NCI-H2196 treated with DMSO at 0.1 percent for 48 hours (cell line): ENCODE results near the gene SLC25A22.

Experiments
- DNase-seq: peaks from one replicate; lab custom pipeline; 2025; ENCODE audit not compliant: unreplicated experiment; lab: John Stamatoyannopoulos, UW

SLC25A22 gene

DNA sequence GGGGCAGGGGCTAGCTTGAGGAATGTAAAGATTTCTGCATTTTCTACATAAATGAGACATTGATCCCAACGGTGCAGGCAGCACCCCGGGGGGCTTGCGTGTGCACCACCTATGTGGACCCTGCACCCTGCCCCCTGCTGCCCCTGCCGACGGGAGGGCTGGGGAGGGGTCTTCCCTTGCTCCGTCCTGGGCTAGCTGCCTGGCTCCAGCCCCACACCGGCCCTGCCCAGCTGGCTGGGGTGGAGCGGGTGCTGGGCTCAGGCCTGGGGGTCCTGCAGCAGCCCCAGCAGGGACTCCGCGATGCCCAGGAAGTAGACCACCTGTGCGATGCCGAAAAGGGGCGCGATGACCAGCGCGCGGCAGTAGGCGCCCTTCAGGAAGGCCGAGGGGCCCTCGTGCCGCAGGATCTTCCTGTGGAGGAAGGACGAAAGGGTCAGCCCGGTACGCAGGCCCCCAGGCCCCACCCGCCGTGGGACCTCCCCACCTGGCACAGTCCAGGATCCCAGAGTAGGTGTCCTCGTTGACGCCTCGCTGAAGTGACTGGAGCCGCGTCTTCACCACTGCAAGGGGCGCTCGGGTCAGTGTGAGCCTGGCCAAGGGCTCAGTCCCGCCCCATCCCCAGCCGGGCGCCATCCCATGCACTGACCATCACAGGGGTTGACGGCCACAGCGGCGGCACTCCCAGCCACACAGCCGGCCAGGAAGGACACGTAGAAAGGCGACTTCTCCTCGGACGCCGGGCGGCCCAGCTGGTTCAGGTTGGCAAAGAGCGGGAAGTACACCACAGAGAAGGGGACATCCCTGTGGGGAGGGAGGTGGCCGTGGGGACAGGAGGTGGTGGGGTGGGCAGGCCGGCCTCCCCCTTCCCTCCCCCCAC is 6.2 kb downstream of the SLC25A22 start:
- DNase-seq: no peak

DNA sequence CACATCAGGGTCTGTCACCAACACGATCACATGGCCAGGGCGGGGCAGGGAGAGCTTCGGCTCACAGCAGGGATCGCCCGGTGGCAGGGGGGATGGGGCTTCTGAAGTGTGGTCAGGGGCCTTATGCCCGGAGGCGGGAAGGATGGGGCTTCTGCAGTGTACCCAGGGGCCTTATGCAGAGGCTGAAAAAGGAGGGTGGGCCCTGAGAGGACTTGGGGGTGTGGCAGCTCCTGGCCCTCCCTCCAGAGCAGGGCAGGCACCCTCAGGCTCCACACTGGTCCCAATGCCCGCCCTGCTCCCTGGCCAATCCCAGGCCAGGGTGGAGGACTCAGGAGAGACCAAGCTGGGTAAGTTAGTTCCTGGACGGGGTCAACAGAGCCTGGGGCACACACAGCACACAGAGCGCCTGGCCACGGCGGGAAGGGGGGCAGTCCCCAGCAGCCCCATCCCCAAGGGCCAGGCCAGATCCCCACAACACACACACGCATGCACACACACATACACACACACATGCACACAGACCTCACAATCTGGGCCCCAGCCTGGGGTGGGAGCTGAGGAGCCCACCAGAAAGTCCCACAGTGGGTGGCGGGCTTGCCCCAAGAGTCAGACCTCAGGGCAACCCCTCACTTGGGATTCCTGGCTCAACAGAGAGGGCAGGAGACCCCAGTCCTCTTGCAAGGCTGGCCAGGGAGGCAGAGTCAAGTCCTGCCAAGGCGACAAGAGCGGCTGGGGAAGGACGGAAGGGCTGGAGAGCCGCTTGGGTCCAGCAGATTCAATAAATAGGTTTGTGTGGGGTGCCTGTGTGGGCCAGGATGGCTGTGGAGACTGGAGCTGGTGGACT is 7.1 kb downstream of the SLC25A22 start:
- no peak for DNase-seq

DNA sequence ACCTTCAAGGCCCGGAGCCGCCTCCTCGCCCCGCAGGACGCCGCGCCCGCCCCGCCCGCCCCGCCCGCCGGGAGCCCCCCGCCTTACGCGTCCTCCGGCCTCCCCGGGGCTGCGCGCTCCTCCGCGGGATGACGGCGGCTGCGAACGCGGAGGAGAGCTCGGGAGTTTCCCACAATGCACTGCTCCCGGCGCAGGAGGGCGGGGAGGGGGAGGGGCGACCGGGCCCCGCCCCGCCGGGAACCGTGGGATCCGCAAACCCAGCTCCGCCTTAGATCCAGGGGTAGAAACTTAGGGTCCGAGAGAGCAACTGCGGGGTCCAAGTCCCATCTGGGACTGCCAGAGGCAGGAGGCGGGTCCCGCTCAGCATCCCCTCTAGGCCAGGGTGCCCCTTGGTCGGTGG is 8.1 kb downstream of the SLC25A22 start, which contains the start of gene CEND1:
TSS of gene CEND1 (minus strand) at position 148 of the 400 bp plus-strand sequence. CDS start 1,514 bp downstream, outside the sequence.
- DNase-seq: no peak

DNA sequence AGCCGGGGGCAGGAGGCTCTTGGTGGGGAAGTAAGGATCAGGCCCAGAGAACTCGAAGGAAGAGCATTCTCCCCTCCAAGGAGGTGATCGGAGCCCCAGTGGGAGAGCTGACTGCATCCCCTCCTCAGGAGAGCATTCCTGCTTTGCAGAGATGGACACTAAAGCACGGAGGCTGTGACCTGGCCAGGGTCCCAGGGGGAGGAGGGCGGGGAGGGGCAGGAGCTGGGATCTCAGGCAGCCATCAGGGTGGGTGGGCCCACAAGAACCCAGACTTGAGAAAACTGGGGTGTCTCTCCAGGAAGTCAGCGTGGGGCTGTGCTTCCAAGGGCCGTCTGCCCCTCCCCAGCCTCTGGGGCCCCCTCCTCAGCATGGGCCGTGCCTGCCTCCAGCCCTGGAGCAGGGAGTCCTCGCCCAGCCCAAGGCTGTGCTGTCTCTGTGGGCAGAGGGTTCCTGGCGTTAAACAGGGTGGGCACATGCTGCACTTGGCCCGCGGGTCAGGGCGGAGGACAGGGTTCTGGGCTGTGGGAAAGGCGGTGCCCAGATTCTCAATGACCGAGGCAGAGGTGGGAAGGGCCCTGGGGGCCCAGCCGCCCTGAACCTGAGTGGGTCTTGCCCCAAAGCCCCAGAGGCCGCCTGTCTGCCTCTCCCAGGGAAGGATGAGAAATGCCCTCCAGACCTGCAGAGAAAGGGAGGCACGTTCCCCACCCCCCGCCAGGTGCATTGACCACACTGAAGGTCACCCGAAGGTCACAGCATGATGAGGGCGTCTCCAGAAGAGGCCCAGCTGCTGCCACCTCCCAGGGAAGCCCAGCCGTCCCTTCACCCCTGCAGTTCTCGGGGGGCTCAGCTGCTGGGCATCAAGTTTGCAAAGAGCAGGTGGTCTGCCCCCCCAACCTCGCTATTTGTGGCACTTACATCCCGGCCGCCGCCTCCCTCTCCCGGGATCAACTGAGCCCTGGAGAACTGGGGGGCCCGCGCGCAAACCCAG is 8.8 kb downstream of the SLC25A22 start:
- no peak for DNase-seq

DNA sequence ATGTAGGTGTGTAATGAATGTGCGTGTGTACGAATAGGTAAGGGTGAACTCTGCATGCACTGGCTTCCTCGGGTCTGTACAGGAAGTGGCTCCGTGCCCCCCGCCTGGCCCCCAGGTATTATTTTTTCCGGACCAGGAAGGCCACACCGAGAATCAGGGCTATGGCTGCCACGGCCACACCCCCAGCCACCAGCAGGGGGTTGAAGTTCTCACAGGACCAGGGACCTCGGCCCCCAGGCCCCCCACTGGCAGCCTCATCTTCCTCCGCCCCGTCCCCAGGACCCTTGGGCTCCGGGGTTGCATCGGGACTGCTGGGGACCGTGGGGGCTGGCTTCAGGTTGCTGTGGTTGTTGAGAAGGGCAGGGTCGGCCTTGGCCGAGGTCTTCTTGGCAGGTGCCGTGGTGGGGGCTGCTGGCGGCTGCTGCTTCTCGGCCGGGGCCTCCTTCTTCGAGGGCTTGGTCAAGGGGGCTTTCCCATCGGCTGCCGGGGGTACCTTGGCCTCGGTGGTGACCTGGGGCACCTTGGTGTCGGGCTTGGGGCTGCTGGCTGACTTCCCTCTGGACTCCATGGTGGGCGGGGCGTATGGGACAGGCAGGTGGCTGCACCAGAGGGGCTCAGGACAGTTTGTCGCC is 10.0 kb downstream of the SLC25A22 start:
- no peak for DNase-seq

DNA sequence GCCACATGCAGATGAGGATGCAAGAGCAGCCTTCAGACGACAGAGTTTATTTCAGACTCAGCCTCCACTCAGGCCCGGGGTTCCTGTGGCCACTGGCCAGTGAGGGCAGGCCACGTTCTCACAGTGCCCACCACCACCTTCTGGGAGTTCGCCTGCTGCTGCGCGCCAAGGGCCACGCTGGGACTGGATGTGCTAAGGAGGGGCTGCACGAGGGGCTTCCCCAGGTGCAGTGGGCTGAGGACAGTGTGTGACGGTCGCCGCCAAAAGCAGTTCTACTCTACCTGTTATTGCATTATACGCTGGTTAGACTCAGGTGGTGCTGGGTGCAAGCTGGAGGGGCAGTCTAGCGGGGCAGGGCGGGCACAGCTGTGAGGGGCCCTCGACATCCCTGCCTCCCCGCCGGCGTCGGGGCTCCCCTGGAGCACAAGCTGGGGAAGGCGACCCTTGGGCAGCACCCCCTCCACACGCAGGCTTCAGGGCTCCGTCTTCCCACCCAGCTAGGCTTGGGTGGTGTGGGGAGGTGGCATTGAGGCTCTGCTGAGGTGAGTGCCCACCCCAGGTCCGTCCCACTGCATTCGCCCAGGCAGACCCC is 10.9 kb downstream of the SLC25A22 start:
- no peak for DNase-seq

DNA sequence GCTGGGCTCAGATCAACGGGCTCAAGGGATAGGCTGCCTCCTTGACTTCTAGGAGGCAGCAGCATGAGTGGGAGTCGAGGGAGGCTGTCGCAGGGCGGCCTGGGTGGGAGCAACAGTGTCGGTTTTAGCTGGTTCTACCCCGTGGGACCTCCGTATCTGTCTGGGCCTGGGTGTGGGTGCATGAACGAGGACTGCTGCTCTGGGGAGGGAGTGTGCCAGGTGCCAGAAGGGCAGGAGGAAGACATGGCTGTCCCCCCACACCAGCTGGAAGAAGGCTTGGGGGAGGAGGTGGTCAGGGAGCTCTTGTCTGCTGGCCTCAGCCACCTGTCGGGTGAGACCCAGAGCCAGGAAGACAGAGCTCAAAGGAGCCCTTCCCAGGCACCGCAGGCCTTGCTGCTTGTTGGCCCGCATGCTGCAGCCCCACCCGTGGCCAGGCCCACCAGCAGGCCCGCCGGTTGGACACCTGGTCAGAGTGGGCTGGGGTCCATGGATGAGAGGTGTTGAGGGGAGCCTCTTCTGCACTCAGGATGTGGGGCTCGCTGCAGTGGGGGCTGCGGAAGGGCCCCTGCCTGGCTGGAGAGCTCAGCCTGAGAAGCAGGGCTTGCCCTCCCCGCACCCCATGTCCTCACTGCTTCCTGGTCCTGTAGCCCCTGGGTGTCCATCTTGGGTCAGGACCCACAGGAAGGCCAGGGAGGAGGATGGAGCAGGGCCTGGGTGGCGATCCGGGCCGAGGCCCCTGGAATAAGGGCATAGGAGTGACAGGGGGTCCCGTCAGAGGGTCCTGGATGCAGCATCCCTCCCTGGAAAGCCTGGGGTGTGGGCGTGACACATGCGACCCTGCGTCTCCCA is 11.6 kb downstream of the SLC25A22 start:
- no peak for DNase-seq

DNA sequence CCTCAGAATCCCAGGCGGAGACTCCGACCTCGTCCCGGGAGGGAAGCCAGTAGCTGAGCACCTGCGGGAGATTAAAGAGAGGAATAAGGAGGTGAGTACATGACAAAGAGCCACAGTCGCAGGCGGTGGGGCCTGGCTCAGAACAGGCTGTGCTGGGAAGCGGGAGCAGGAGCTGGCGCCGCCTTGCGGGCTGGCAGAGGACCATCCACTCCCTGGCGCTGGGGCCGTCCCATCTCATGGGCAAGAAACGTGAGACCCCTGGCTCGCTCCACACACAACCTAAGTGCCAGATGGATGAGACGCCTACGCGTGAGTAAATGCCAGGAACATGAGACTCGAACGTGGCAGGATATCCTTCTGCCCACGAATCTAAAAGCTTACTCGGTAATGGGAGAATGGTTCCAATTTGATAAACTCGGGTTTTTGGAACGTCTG is 14.5 kb downstream of the SLC25A22 start:
- no peak for DNase-seq

DNA sequence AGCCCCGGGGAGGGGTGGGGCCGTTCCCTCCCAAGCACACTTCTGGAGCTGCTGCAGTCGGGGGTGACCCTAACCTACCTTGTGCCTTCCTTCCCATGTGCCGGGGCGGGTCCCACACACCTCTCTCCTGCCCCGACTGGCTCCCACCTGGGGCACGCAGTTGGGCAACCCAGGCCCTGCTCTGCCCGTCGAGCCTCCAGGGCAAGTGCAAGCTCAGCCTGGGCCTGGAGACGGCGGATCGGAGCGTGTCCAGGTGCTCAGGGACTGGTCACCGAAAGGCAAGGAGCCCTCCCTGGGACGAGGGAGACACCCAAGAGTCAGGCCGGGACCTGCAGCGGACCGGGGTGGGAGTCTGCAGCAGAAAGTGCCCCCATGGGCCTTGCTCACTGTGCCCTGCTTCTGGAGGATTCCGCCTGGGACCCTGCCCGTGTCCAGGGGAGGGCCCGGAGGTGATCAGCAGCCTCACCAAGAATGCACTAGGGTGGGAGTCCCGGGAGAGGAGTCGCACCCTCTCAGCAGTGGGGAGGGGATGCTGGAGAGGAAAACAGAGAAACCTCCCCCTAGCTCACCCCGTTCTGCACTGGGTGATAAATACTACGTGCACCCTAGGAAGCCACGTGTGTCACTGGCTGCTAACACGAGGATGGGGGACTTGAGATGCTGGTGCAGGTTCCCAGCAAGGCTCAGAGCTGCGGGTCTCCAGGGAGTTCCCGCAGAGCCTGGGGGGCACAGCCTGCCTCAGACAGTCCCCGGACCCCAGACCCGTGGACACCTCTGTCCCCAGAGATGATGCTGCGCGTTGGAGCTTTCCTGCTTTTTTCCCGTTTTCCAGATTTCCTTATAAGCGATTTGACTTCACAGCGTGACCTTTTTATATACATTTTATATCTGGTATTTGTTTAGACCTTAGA is 15.6 kb downstream of the SLC25A22 start:
- no peak for DNase-seq

DNA sequence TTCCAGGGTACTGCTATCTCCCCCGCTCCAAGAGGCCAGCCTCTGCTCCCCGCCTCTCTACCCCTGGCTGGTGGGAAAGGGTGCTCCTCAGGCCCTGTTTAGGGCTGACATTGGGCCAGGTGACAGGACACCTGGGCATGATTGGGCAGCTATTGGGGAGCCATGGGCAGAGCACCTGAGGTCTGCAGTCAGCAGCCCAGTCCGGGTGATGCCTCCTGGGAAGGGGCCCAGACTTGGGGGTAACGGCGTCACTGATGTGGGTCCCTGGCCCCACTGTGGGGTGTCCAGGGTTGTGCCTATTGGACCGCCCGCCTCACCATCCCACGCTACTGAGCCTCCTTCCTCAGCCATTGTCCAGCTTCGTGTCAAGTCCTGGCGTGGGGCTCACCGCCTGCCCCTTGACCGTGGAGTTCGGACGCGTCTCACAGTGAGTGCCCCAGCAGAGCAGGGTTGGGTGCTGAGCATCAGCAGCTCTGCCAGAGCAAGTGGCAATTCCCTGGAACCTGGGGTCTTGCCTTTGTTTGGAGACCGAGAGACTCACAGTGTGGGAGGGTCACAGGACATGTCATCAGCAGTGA is 18.0 kb downstream of the SLC25A22 start:
- DNase-seq: no peak

DNA sequence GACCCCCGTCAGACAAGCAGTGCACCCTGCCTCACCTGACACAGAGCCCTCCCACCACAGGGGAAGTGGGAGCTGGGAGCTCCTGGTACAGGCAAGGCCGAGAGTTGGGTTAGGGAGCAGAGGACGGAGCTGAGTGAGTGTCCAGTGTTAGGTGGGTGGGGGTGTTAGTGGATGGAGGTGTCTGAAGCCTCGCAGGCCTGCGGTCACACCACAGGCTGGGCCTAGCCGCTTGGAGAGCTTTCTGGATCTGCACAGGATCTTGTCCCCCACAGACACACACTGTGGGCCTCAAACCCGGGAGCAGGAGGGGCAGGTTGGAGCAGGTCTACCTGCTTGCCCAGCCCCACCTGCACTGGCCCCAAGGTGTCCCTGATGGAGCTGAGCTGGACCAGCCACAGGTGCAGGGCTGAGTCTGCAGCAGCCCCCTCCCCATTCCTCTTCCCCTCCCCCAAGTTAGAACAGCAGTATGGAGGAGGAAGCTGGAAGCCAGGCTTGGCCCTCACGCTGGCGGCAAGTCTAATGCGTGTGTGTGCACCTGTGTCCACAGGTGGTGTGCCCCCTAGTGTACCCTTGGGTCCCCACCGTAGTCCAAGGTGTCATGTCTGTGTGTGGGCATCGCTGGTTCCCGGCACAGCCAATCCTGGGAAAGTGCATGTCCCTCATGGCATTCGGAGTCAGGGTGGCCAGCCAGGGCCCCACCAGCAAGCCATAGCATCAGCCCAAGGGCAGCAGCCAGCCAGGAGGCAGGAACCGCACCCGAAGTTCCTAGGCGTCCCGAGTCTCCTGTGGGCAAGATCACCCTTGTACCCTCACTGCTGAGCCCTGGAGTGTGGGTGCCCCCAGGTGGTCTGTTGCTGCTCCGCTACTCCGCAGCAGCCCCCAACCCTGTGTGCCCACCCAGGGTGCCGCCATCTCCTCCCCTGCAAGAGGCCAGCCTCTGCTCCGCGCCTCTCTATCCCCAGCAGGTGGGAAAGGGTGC is 18.8 kb downstream of the SLC25A22 start:
- no peak for DNase-seq

DNA sequence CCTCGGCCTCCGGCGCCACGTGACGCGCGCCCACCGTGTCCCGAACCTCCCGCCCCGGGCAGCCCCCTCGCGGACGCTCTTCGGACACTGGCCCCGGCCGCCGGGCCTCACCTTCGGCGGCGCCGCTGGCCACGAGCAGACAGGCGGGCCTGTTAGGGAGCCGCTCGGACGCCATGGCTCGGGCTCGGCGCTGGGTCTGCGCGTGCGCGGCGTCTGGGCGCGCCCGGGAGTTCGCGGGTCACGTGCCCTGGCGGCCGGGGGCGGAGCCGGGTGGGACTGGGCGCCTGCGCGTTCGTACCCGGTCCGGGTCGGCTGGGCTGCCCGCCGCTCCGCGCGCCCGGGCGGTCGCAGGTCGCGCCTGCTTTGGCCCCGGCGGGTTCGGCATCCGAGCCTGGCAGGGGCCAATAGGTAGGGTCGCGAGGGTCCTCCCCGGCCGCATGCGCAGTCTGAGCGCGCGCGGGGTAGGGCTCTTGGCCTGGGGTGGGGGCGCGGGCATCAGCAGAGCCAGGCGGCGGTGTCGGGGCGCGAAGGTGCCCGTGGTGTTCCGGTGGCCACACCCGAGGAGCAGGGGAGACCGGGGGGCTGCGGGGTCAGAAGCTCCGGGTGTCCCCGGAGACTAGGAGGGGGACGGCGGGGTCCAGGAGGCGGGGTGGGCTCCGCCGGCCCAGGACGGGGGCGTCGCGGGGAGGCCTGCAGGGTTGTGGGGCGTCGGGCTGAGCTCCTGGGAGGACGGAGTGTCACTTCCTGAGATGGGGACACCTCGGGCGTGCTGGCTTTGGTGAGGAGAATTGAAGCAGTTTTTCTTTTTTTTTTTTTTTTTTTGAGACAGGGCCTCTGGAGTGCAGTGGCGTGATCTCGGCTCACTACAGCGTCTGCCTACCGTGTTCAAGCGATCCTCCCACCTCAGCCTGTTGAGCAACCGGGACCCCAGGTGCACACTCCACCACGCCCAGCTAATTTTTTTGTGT is 20.5 kb downstream of the SLC25A22 start, which contains the start of gene GATD1:
TSS of gene GATD1 (minus strand) at position 200 of the 968 bp plus-strand sequence. CDS start at position 175, 25 bp downstream.
- DNase-seq: peak; percentile 72

DNA sequence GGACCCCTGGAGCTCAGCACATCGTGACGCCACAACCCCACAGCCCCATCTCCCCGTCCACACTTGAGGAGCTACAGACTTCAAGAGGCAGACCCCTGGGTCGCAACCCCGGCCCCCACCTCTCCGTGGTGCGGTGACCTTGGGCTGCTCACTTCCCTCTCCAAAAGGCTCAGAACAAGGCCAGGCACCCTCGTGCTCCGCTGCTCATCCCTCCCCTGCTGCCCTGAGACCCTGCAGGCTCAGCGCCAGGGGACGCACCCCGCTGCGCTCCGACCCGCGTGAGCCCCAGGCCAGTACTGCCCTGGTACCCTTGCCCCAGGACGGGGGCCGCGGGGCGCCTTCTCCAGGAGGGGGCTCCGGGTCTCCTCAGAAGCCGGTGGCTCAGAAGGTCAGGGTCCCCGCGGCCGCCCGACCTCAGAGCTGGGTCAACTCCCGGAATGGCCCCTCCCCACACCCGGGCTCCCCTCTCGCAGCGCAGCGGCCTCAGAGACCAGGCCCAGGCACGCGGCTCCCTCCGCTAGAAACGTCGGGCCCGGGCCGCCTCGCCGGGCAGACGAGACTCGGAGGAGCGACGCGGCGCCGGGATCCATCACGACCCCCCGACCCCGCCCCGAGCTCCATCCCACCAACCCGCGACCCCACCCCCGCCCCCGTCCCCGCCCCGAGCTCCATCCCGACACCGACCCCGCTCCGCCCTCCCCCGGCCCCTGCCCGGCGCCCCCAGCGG is 21.4 kb downstream of the SLC25A22 start:
- DNase-seq: no peak

DNA sequence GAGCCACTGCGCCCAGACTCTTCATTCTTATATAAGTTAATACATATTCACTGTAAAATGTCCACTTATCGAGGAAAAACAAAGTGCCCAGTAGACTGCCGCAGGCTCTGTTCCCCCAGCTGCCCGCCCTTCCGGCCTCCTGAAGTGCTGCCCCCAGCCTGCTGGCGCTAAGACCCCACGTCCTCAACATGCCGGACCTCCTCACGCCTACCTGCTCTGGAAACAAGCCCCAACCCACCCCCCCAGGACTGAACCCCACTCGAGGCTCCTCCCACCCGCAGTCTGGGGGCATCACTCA is 21.9 kb downstream of the SLC25A22 start:
- DNase-seq: no peak
